ENCODE results near the gene SLC22A2.

Gene SLC22A2

GRCh38 chr6:160217073-160217472, 41.5 kb downstream of the SLC22A2 start:
- H3K36me3 ChIP-seq (ENCODE audit: control insufficient read depth, insufficient read depth, low read length): no peaks in the 10 kb centered on the region
- no peaks in the 10 kb centered on the region for H3K9me3 ChIP-seq (ENCODE audit: control insufficient read depth, low read length)
- no peak overlapping the region for H2AFZ ChIP-seq
- H3K79me2 ChIP-seq: no peaks in the 10 kb centered on the region
- TF ChIP-seq CTCF (IDR thresholded peaks at IDR 0.05): no peak
- no peak overlapping the region for H3K27ac ChIP-seq
- H3K4me3 ChIP-seq (ENCODE audit: low read depth, low read length): no peak overlapping the region
- no peaks in the 10 kb centered on the region for H3K27me3 ChIP-seq (ENCODE audit: control insufficient read depth, insufficient read depth, low read length)
- no peak overlapping the region for H3K9ac ChIP-seq
- no peak overlapping the region for H3K4me2 ChIP-seq (ENCODE audit: low read length)
- no peaks in the 10 kb centered on the region for H3K4me1 ChIP-seq

GRCh38 chr6:160215232-160215631, 43.4 kb downstream of the SLC22A2 start:
- no peaks in the 10 kb centered on the region for H3K79me2 ChIP-seq
- H2AFZ ChIP-seq: no peak overlapping the region
- H3K4me1 ChIP-seq: no peaks in the 10 kb centered on the region
- H3K27me3 ChIP-seq (ENCODE audit: control insufficient read depth, insufficient read depth, low read length): no peaks in the 10 kb centered on the region
- H3K9me3 ChIP-seq (ENCODE audit: control insufficient read depth, low read length): no peaks in the 10 kb centered on the region
- no peaks in the 10 kb centered on the region for H3K36me3 ChIP-seq (ENCODE audit: control insufficient read depth, insufficient read depth, low read length)
- TF ChIP-seq CTCF (IDR thresholded peaks at IDR 0.05): no peak
- no peak overlapping the region for H3K4me2 ChIP-seq (ENCODE audit: low read length)
- no peak overlapping the region for H3K27ac ChIP-seq
- H3K9ac ChIP-seq: no peak overlapping the region
- H3K4me3 ChIP-seq (ENCODE audit: low read depth, low read length): no peak overlapping the region

- TF ChIP-seq CTCF (IDR thresholded peaks at IDR 0.05): no peak
- Histone ChIP-seq H3K4me2 (ENCODE audit: low read length) (no peak overlapping the region), H3K9ac (no peak overlapping the region), H3K27ac (no peak overlapping the region), H3K79me2 (no peaks in the 10 kb centered on the region), H3K27me3 (ENCODE audit: control insufficient read depth, insufficient read depth, low read length) (no peaks in the 10 kb centered on the region), H2AFZ (no peak overlapping the region), H3K9me3 (ENCODE audit: control insufficient read depth, low read length) (no peaks in the 10 kb centered on the region), H3K36me3 (ENCODE audit: control insufficient read depth, insufficient read depth, low read length) (no peaks in the 10 kb centered on the region), H3K4me3 (ENCODE audit: low read depth, low read length) (no peak overlapping the region), H3K4me1 (no peaks in the 10 kb centered on the region)
Observed at GRCh38 chr6:160207618-160208017, 51.0 kb downstream of the SLC22A2 start.

GRCh38 chr6:160204710-160205109, 53.9 kb downstream of the SLC22A2 start:
- Histone ChIP-seq H3K4me1 (no peaks in the 10 kb centered on the region), H3K79me2 (no peaks in the 10 kb centered on the region), H3K36me3 (ENCODE audit: control insufficient read depth, insufficient read depth, low read length) (no peaks in the 10 kb centered on the region), H2AFZ (no peak overlapping the region), H3K4me3 (ENCODE audit: low read depth, low read length) (no peak overlapping the region), H3K9me3 (ENCODE audit: control insufficient read depth, low read length) (no peaks in the 10 kb centered on the region), H3K9ac (no peak overlapping the region), H3K27ac (no peak overlapping the region), H3K27me3 (ENCODE audit: control insufficient read depth, insufficient read depth, low read length) (no peaks in the 10 kb centered on the region), H3K4me2 (ENCODE audit: low read length) (no peak overlapping the region)
- no peak for TF ChIP-seq CTCF (IDR thresholded peaks at IDR 0.05)

GRCh38 chr6:160203953-160204352, 54.7 kb downstream of the SLC22A2 start:
- no peaks in the 10 kb centered on the region for H3K9me3 ChIP-seq (ENCODE audit: control insufficient read depth, low read length)
- H3K4me1 ChIP-seq: no peaks in the 10 kb centered on the region
- H3K27me3 ChIP-seq (ENCODE audit: control insufficient read depth, insufficient read depth, low read length): no peaks in the 10 kb centered on the region
- no peaks in the 10 kb centered on the region for H3K79me2 ChIP-seq
- no peak overlapping the region for H2AFZ ChIP-seq
- no peak for TF ChIP-seq CTCF (IDR thresholded peaks at IDR 0.05)
- H3K9ac ChIP-seq: no peak overlapping the region
- H3K4me3 ChIP-seq (ENCODE audit: low read depth, low read length): no peak overlapping the region
- H3K36me3 ChIP-seq (ENCODE audit: control insufficient read depth, insufficient read depth, low read length): no peaks in the 10 kb centered on the region
- no peak overlapping the region for H3K4me2 ChIP-seq (ENCODE audit: low read length)
- H3K27ac ChIP-seq: no peak overlapping the region

All from parathyroid adenoma (tissue), 2 donors.